Hypothalamus (tissue), 51 donors: ENCODE results near the gene IL15RA.
"Not testable (repeated sequence)": the region's sequence is repeated elsewhere in the genome, so short reads cannot be mapped to it uniquely, and the experiment has no call there.

Experiments
- DNase-seq, 51 donors: peaks; one replicate each; lab custom pipeline; 2025; lab: John Stamatoyannopoulos, UW

The IL15RA gene

GRCh38 chr10:5952731-5953385 lies 24.5 kb downstream of the IL15RA start:
- DNase-seq: no peak

GRCh38 chr10:5951721-5952407 lies 25.5 kb downstream of the IL15RA start:
- no peak for DNase-seq

GRCh38 chr10:5951167-5951711 lies 26.1 kb downstream of the IL15RA start:
- no peak for DNase-seq

- DNase-seq: peak in 32 of 51 donors; percentile 3 to 65 (median 35)
These were observed 28.2 kb downstream of the IL15RA start for GRCh38 chr10:5949009-5949759.

- DNase-seq: no peak
These were observed 29.1 kb downstream of the IL15RA start for GRCh38 chr10:5948208-5948585.

- DNase-seq: no peak
These were observed 29.7 kb downstream of the IL15RA start for GRCh38 chr10:5947471-5948207.

GRCh38 chr10:5946786-5947185 lies 30.6 kb downstream of the IL15RA start:
- no peak for DNase-seq

GRCh38 chr10:5946419-5946775 lies 30.9 kb downstream of the IL15RA start:
- not testable (repeated sequence) for DNase-seq

GRCh38 chr10:5945561-5946418 lies 31.6 kb downstream of the IL15RA start:
- peak in 7 of 51 donors; percentile 8 to 37 (median 13) for DNase-seq

- no peak for DNase-seq
These were observed 32.2 kb downstream of the IL15RA start for GRCh38 chr10:5945190-5945509.

GRCh38 chr10:5944389-5945189 lies 32.8 kb downstream of the IL15RA start:
- peak in 18 of 51 donors; percentile 12 to 73 (median 32) for DNase-seq

GRCh38 chr10:5943536-5943935 lies 33.8 kb downstream of the IL15RA start:
- peak in 6 of 51 donors; percentile 11 to 30 (median 16) for DNase-seq

GRCh38 chr10:5942474-5942873 lies 34.9 kb downstream of the IL15RA start:
- DNase-seq: peak in 17 of 51 donors; percentile 10 to 48 (median 17)

GRCh38 chr10:5942001-5942400 lies 35.3 kb downstream of the IL15RA start:
- no peak for DNase-seq

GRCh38 chr10:5941579-5941978 lies 35.8 kb downstream of the IL15RA start:
- DNase-seq: no peak

GRCh38 chr10:5940807-5941218 lies 36.5 kb downstream of the IL15RA start:
- DNase-seq: no peak

GRCh38 chr10:5938291-5938690 lies 39.1 kb downstream of the IL15RA start:
- DNase-seq: no peak

- DNase-seq: no peak
These were observed 40.3 kb downstream of the IL15RA start for GRCh38 chr10:5937016-5937415.

GRCh38 chr10:5935628-5936027 lies 41.7 kb downstream of the IL15RA start:
- DNase-seq: no peak
